ENCODE results near the gene RPL29. TPM values are rescaled to one million over a fixed set of nuclear protein-coding genes. Genes with fewer than 3 reads are reported as not detected.

RPL29 gene
- total RNA-seq, 1 donor from 2014 or later = 1,666 TPM

- intact Hi-C loops (cut with micrococcal nuclease) = loop anchor here (1.0 kb wide), 3 partner anchors 8 to 41 kb away; partner anchors contain the start of genes ABHD14A, PARP3 and RPL29
Measured at GRCh38 chr3:51982838-51983577, 12.7 kb downstream of the RPL29 start, which contains the start of gene ACY1. ACY1 (plus strand) TSS chr3:51983535; CDS start chr3:51984065, 530 bp downstream.

DNA sequence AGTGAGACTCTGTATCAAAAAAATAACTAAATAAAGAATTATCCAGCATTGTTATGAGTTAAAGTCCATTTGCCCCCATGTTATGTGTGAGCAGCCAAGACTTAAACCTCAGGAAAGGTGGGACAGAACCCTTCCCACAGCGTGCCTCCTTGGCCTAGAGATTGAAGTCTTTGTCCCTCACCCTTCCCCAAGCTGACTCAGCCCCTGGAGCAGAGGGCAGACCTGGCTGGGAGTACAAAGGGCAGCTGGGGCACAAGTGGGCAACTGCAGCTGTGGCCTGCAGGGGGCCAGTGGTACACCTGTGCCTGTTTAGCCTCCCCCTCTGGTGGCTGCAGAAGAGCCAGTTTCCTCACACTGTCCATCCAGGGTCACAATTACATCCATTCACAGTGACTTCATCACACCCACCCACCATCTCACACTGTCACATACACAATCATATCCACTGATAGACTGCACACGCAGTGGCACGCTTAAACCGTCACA lies 13.3 kb downstream of the RPL29 start:
- DNase-seq (ENCODE audit: low spot score) = no peak
- peaks cover 15% of the 10 kb centered on the region for H3K4me1 Mint-ChIP-seq (ENCODE audit: low read depth)
- peak overlapping the region; percentile 94 for H3K27ac Mint-ChIP-seq
- H3K36me3 Mint-ChIP-seq (ENCODE audit: low read depth) = peaks cover 9% of the 10 kb centered on the region
- peak overlapping the region; percentile 94 for H3K4me3 Mint-ChIP-seq (ENCODE audit: low read depth)
- H3K27me3 Mint-ChIP-seq (ENCODE audit: low read depth) = no peaks in the 10 kb centered on the region
- intact Hi-C loops (cut with micrococcal nuclease) = no loop called here
- no peaks in the 10 kb centered on the region for H3K9me3 Mint-ChIP-seq

More at GRCh38 chr3:51982838-51983577, 12.7 kb downstream of the RPL29 start, which contains the start of gene ACY1:
- peaks cover 9% of the 10 kb centered on the region for H3K36me3 Mint-ChIP-seq (ENCODE audit: low read depth)
- no peaks in the 10 kb centered on the region for H3K9me3 Mint-ChIP-seq
- peak within 1 kb of the TSS; percentile 94 for H3K27ac Mint-ChIP-seq
- peak; percentile 73 for DNase-seq (ENCODE audit: low spot score)
- no peaks in the 10 kb centered on the region for H3K27me3 Mint-ChIP-seq (ENCODE audit: low read depth)
- H3K4me1 Mint-ChIP-seq (ENCODE audit: low read depth) = peaks cover 14% of the 10 kb centered on the region
- H3K4me3 Mint-ChIP-seq (ENCODE audit: low read depth) = peak within 1 kb of the TSS; percentile 94

GRCh38 chr3:51980253-51980652 lies 15.4 kb downstream of the RPL29 start:
- Mint-ChIP-seq H3K4me1 (ENCODE audit: low read depth) (peaks cover 28% of the 10 kb centered on the region), H3K4me3 (ENCODE audit: low read depth) (no peak overlapping the region), H3K9me3 (no peaks in the 10 kb centered on the region), H3K27ac (no peak overlapping the region), H3K27me3 (ENCODE audit: low read depth) (no peaks in the 10 kb centered on the region), H3K36me3 (ENCODE audit: low read depth) (peaks cover 9% of the 10 kb centered on the region)
- intact Hi-C loops (cut with micrococcal nuclease) = no loop called here
- no peak for DNase-seq (ENCODE audit: low spot score)

GRCh38 chr3:51978143-51978502 lies 17.6 kb downstream of the RPL29 start:
- intact Hi-C loops (cut with micrococcal nuclease) = loop anchor here (10.0 kb wide), 1 partner anchor 707 kb away; the partner anchor contains the start of genes GNL3 and PBRM1
- Mint-ChIP-seq H3K36me3 (ENCODE audit: low read depth) (peaks cover 6% of the 10 kb centered on the region), H3K27ac (peak overlapping the region; percentile 74), H3K27me3 (ENCODE audit: low read depth) (no peaks in the 10 kb centered on the region), H3K4me3 (ENCODE audit: low read depth) (no peak overlapping the region), H3K4me1 (ENCODE audit: low read depth) (peaks cover 34% of the 10 kb centered on the region), H3K9me3 (no peaks in the 10 kb centered on the region)
- DNase-seq (ENCODE audit: low spot score) = no peak

- Mint-ChIP-seq H3K36me3 (ENCODE audit: low read depth) (peaks cover 6% of the 10 kb centered on the region), H3K9me3 (no peaks in the 10 kb centered on the region), H3K4me3 (ENCODE audit: low read depth) (no peak overlapping the region), H3K4me1 (ENCODE audit: low read depth) (peaks cover 32% of the 10 kb centered on the region), H3K27me3 (ENCODE audit: low read depth) (no peaks in the 10 kb centered on the region), H3K27ac (peak overlapping the region; percentile 74)
- intact Hi-C loops (cut with micrococcal nuclease) = loop anchor here (10.0 kb wide), 1 partner anchor 707 kb away; the partner anchor contains the start of genes GNL3 and PBRM1
- no peak for DNase-seq (ENCODE audit: low spot score)
Measured at GRCh38 chr3:51977446-51978142, 18.1 kb downstream of the RPL29 start.

DNA sequence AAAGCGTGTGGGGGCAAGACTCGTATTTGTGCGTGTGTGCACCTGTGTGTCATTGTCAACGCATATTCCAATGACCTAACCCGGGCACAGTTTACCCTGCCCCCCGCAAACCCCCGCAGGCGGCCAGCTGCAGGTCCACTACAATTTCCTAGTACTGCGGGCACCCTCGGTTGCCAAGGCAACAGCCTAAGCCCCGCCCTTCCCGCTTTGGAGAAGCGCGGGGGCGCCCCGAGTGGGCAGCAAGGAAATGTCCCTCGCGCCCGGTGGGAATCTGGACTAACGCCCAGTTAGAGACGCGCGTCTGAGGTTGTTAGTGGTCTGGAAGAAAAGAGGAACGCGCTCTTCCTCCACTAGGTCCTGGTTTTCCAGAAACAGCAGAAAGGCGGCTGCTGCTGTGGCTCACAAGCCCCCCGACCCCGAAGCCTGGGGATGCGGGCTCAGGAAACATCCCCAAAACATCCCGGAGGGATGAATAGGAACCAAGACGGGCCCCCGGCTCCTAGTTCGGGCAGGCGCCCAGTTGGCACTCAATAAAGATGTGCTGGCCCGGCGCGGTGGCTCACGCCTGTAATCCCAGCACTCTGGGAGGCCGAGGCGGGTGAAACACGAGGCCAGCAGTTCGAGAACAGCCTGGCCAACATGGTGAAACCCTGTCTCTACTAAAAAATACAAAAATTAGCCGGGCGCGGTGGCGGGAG lies 19.7 kb downstream of the RPL29 start:
- H3K4me3 Mint-ChIP-seq (ENCODE audit: low read depth) = peak overlapping the region; percentile 90
- no peak for DNase-seq (ENCODE audit: low spot score)
- H3K4me1 Mint-ChIP-seq (ENCODE audit: low read depth) = peaks cover 24% of the 10 kb centered on the region
- intact Hi-C loops (cut with micrococcal nuclease) = loop anchor here (1.0 to 10.0 kb wide), 3 partner anchors 7 to 709 kb away; partner anchors contain the start of genes ACY1, GNL3, PBRM1 and RPL29
- H3K27ac Mint-ChIP-seq = peak overlapping the region; percentile 74
- H3K27me3 Mint-ChIP-seq (ENCODE audit: low read depth) = no peaks in the 10 kb centered on the region
- H3K9me3 Mint-ChIP-seq = no peaks in the 10 kb centered on the region
- H3K36me3 Mint-ChIP-seq (ENCODE audit: low read depth) = peaks cover 5% of the 10 kb centered on the region

- peaks cover 3% of the 10 kb centered on the region for H3K36me3 Mint-ChIP-seq (ENCODE audit: low read depth)
- no peaks in the 10 kb centered on the region for H3K9me3 Mint-ChIP-seq
- H3K27ac Mint-ChIP-seq = peak within 1 kb of the TSS; percentile 93
- DNase-seq (ENCODE audit: low spot score) = peak; percentile 70
- peak within 1 kb of the TSS; percentile 90 for H3K4me3 Mint-ChIP-seq (ENCODE audit: low read depth)
- H3K4me1 Mint-ChIP-seq (ENCODE audit: low read depth) = peaks cover 24% of the 10 kb centered on the region
- H3K27me3 Mint-ChIP-seq (ENCODE audit: low read depth) = no peaks in the 10 kb centered on the region
- intact Hi-C loops (cut with micrococcal nuclease) = loop anchor here (1.0 to 10.0 kb wide), 4 partner anchors 8 to 710 kb away; partner anchors contain the start of genes ACY1, GNL3, PARP3 and PBRM1
Measured at GRCh38 chr3:51974963-51975851, 20.5 kb downstream of the RPL29 start, which contains the start of gene ABHD14A. ABHD14A (plus strand) TSS chr3:51975064; CDS start chr3:51975136, 72 bp downstream.

- intact Hi-C loops (cut with micrococcal nuclease) = loop anchor here (1.0 to 10.0 kb wide), 3 partner anchors 20 to 710 kb away; partner anchors contain the start of genes GNL3, PARP3, PBRM1 and RPL29
- no peaks in the 10 kb centered on the region for H3K27me3 Mint-ChIP-seq (ENCODE audit: low read depth)
- peak overlapping the region; percentile 90 for H3K4me3 Mint-ChIP-seq (ENCODE audit: low read depth)
- H3K27ac Mint-ChIP-seq = peak overlapping the region; percentile 93
- no peaks in the 10 kb centered on the region for H3K9me3 Mint-ChIP-seq
- H3K4me1 Mint-ChIP-seq (ENCODE audit: low read depth) = peaks cover 24% of the 10 kb centered on the region
- DNase-seq (ENCODE audit: low spot score) = no peak
- H3K36me3 Mint-ChIP-seq (ENCODE audit: low read depth) = peaks cover 3% of the 10 kb centered on the region
Measured at GRCh38 chr3:51974277-51974962, 21.3 kb downstream of the RPL29 start.

- Mint-ChIP-seq H3K4me1 (ENCODE audit: low read depth) (peaks cover 18% of the 10 kb centered on the region), H3K9me3 (no peaks in the 10 kb centered on the region), H3K27me3 (ENCODE audit: low read depth) (no peaks in the 10 kb centered on the region), H3K36me3 (ENCODE audit: low read depth) (peaks cover 6% of the 10 kb centered on the region), H3K4me3 (ENCODE audit: low read depth) (peak overlapping the region; percentile 33), H3K27ac (no peak overlapping the region)
- intact Hi-C loops (cut with micrococcal nuclease) = loop anchor here (10.0 kb wide), 1 partner anchor 713 kb away; the partner anchor contains the start of genes GNL3 and PBRM1
- DNase-seq (ENCODE audit: low spot score) = no peak
Measured at GRCh38 chr3:51971350-51971749, 24.3 kb downstream of the RPL29 start.

DNA sequence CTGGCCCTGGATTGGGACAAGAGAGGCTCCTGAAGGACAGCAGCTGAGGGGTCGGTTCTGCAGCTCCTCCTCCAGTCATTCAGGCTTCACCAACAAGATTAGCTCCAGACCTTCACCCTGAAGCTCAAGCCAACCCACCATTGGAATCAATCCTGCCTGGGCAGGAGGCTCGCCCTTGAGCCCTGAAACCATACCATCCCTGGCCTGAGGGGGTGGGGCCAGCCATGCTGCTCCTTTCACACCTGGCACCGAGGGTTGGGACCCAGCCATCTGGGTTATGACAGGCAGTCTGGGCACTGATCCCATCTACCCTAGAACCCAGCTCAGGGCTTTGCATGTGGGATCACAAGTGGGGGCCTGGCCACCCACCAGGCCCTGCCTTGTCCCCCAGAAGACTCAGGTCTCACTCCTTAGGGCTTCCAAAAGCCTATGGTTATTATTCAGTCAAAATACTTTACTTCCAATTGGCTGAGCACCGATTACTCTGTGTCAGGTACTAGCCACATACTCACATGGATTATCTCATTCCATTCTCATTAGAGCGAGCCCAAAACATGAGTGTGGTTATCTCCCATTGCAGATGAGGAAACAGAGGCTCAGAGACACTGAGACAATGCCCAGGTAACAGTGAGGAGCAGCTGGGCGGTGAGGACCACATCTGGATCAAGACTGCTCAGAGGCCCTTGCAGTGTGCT lies 24.9 kb downstream of the RPL29 start:
- H3K36me3 Mint-ChIP-seq (ENCODE audit: low read depth) = peaks cover 6% of the 10 kb centered on the region
- H3K9me3 Mint-ChIP-seq = no peaks in the 10 kb centered on the region
- H3K4me3 Mint-ChIP-seq (ENCODE audit: low read depth) = no peak overlapping the region
- no peaks in the 10 kb centered on the region for H3K27me3 Mint-ChIP-seq (ENCODE audit: low read depth)
- H3K4me1 Mint-ChIP-seq (ENCODE audit: low read depth) = peaks cover 18% of the 10 kb centered on the region
- H3K27ac Mint-ChIP-seq = no peak overlapping the region
- intact Hi-C loops (cut with micrococcal nuclease) = loop anchor here (10.0 kb wide), 1 partner anchor 714 kb away; the partner anchor contains the start of genes GNL3 and PBRM1
- DNase-seq (ENCODE audit: low spot score) = no peak

All from activated T-helper 2 cell treated with anti-CD3 and anti-CD28 coated beads, Interferon-gamma antibody, Interleukin-2, Interleukin-4, amounts not matched to agents 10 μg/mL and 5 μg/mL and 100 μg/mL, durations not matched to agents 14 hours and 24 hours and 36 hours (primary cell).